ENCODE measurements around the gene DHX9. TPM values are rescaled to one million over a fixed set of nuclear protein-coding genes. Genes with fewer than 3 reads are reported as not detected.

Gene DHX9
- total RNA-seq, 1 donor from 2014 or later = 88.6 TPM

- H3K36me3 ChIP-seq = no peaks in the 10 kb centered on the region
- intact Hi-C loops (cut with DNase I) = no loop called here
Observed at GRCh38 chr1:182826892-182827291, 12.3 kb upstream of the DHX9 start.

GRCh38 chr1:182829285-182829932, 9.7 kb upstream of the DHX9 start:
- H3K9me3 ChIP-seq = no peaks in the 10 kb centered on the region
- no peak overlapping the region for H3K27ac ChIP-seq
- no peaks in the 10 kb centered on the region for H3K27me3 ChIP-seq
- DNase-seq (ENCODE audit: extremely low spot score in 2 of 2) = no peak
- H3K4me1 ChIP-seq = no peaks in the 10 kb centered on the region
- intact Hi-C loops (cut with DNase I) = no loop called here
- H3K4me3 ChIP-seq = no peak overlapping the region
- H3K36me3 ChIP-seq = no peaks in the 10 kb centered on the region
- TF ChIP-seq POLR2A (IDR thresholded peaks at IDR 0.05) = no peak
- no peak for TF ChIP-seq POLR2AphosphoS5 (IDR thresholded peaks at IDR 0.05; ENCODE audit: insufficient read depth in 1 of 2, low read depth in 1 of 2)
- TF ChIP-seq CTCF (IDR thresholded peaks at IDR 0.05) = no peak

More at GRCh38 chr1:182826892-182827291, 12.3 kb upstream of the DHX9 start:
- Histone ChIP-seq H3K4me1 (no peaks in the 10 kb centered on the region), H3K9me3 (no peaks in the 10 kb centered on the region), H3K27ac (no peak overlapping the region), H3K4me3 (no peak overlapping the region), H3K27me3 (no peaks in the 10 kb centered on the region)
- no peak for DNase-seq (ENCODE audit: extremely low spot score in 2 of 2)
- TF ChIP-seq POLR2A (IDR thresholded peaks at IDR 0.05) (no peak), CTCF (IDR thresholded peaks at IDR 0.05) (no peak), POLR2AphosphoS5 (IDR thresholded peaks at IDR 0.05; ENCODE audit: insufficient read depth in 1 of 2, low read depth in 1 of 2) (no peak)

DNA sequence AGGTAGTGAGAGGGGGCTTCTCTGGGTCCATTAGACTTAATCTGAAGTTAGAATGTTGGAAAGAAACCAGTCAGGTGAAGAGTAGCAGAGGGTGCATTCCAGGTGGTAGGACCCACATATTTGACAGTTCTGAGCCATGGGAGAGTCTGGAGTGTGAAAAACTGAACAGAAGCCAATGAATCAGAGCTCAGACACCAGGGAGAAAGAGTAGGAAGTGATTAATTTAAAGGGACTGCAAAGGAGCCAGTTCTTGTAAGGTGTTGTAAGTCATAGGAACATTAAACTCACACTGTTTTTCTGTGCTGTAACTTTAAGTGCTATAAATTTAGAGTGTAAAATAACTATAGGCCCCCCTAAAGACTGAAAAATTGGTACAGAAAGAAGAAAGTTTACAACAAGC, 5.9 kb upstream of the DHX9 start:
- Histone ChIP-seq H3K27me3 (no peaks in the 10 kb centered on the region), H3K4me3 (no peak overlapping the region), H3K9me3 (no peaks in the 10 kb centered on the region), H3K27ac (no peak overlapping the region), H3K4me1 (no peaks in the 10 kb centered on the region), H3K36me3 (no peaks in the 10 kb centered on the region)
- no peak for DNase-seq (ENCODE audit: extremely low spot score in 2 of 2)
- intact Hi-C loops (cut with DNase I) = no loop called here
- TF ChIP-seq CTCF (IDR thresholded peaks at IDR 0.05) (no peak), POLR2A (IDR thresholded peaks at IDR 0.05) (no peak), POLR2AphosphoS5 (IDR thresholded peaks at IDR 0.05; ENCODE audit: insufficient read depth in 1 of 2, low read depth in 1 of 2) (no peak)

DNA sequence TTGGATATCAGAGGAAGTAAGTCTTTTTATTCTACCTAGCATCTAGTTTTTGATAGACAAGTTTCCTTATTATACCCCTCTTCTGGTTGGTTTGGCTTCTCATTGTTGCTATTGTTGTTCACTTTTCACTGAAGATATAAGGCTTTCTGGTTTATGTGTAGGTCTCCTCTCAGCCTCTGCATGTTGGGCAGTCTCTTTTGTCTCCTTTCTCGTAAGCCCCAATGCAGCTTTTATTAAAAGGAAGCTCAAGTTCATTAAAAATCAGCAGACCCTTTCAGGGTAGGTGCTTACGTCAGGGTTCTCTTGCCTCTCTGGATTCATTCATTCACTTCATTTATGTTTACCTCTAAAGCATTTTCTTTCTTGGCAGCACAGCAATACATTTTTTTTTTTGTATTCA, 4.8 kb upstream of the DHX9 start:
- intact Hi-C loops (cut with DNase I) = no loop called here
- H3K4me3 ChIP-seq = no peak overlapping the region

More for the DNA sequence above, 4.8 kb upstream of the DHX9 start:
- no peaks in the 10 kb centered on the region for H3K4me1 ChIP-seq
- no peaks in the 10 kb centered on the region for H3K9me3 ChIP-seq
- no peak overlapping the region for H3K27ac ChIP-seq
- H3K27me3 ChIP-seq = no peaks in the 10 kb centered on the region
- no peak for DNase-seq (ENCODE audit: extremely low spot score in 2 of 2)
- no peaks in the 10 kb centered on the region for H3K36me3 ChIP-seq
- TF ChIP-seq CTCF (IDR thresholded peaks at IDR 0.05) = no peak
- TF ChIP-seq POLR2A (IDR thresholded peaks at IDR 0.05) = no peak
- no peak for TF ChIP-seq POLR2AphosphoS5 (IDR thresholded peaks at IDR 0.05; ENCODE audit: insufficient read depth in 1 of 2, low read depth in 1 of 2)

Measured in vagina (tissue), 2 donors.